HG03060 (cell line): Measurements from ENCODE around the gene AFAP1L2.

Experiments
- ATAC-seq: cut with Tn5 transposase; IDR thresholded peaks from one replicate; pipeline ENCODE4 v1.9.1; 2021; ENCODE audit warnings: low read depth, moderate number of reproducible peaks; ENCODE audit not compliant: unreplicated experiment

AFAP1L2 gene

DNA sequence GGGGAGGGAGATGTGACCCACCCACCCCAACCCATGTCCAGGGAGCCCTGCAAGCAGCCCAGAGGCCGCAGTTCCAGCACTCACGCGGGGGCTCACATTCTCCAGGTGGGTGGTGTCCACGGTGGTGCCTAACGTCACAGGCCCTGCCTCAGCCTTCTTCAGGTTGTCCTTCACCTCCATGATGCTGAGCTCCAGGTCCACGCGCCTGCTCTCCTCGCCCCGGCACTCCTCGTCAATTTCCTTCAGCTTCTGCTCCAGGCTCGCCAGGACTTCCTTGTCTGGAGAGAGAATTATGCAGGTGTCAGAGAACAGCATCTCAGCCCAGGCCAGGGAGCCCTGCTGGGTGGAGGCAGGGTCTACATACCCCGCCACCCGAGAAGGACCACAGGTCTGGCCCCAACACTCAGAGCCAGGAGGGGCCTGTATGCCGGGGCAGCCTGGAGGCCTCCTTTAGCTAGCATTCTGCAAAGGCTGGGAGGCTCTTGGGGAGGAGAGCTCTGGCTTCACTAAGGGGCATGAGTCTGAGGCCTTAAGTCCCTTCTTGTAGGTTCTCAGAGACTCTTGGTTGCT lies 107.1 kb downstream of the AFAP1L2 start:
- no peak for ATAC-seq

DNA sequence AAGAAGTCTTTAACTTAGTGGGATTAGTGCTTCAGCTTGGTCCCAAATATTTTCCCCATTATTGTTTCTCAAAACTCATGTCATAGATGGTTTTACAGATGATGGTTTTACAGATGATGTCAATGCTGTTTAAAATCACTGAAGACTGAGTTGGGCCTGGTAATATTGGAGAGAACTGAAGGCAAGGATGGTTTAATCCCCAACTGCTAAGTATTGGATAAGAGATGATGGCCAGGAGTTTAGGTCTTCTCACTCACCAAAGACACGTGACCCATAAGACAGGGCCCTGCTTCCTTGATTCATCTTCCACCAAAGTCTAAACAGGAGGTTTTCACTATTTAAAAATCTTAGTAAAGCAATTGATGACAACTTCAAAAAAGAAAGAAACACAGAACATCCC lies 108.9 kb downstream of the AFAP1L2 start:
- ATAC-seq, result no peak

DNA sequence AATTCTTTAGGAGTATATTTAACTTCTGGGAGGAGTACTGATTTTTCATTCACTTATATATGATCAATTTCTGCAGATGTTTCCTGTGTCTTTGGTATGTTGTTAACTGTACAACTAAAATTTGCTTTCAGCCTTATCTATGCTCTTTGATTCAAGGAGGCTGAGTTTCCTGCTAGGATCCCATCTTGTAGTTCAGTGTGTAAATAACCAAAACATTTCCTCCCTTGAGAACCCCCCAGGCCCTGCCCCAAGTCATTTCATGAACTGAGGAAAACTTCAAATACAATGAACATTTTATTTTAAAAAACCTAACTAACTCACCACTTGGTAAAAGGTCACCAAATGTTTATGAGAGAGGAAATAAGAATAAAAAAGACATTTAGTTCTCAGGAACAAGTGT lies 109.8 kb downstream of the AFAP1L2 start:
- no peak for ATAC-seq

DNA sequence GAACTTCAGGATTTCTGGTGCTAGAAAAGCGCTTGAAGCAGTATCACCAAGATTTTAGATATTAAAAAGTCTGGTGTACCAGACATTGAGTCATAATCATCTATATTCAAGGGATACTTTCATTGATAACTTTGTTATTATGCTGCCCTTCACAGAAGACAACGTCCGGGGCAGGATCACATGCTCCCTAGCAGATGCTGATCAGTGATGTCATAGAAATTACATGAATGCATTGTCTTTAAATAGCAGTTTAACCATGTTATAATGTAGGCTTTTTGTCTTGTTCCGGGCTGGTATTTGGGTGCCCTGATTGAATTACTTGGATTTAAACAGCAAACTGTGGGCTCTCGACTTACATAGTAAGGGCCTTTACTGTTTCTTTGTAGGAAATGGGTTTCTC lies 111.2 kb downstream of the AFAP1L2 start:
- ATAC-seq, result no peak

DNA sequence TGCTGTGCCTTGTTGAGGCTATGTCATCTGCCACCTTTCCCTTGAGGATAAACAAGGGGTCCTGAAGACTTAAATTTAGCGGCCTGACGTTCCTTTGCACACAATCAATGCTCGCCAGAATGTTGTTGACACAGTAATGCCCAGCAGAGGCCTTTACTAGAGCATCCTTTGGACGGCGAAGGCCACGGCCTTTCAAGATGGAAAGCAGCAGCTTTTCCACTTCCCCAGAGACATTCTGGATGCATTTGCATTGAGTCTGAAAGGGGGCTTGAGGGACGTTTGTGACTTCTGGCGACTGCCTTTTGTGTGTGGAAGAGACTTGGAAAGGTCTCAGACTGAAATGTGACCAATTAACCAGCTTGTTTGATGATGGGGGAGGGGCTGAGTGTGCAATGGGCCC lies 112.8 kb downstream of the AFAP1L2 start:
- ATAC-seq, result no peak

DNA sequence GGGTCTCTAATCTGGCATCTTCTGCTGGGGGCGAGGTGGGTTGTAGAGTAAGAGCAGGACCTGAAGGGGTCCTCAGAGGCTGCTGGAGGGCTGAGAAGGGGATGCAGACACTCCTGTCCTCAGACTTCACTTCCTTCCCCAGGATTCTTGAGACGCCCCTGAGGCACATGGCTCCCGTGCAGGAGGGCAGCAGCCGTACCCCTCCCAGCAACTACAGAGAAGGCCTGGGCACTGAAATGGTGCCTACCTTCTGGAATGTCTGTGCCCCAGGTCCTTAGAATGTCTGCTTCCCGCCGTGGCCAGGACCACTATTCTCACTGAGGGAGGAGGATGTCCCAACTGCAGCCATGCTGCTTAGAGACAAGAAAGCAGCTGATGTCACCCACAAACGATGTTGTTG lies 113.2 kb downstream of the AFAP1L2 start:
- ATAC-seq, result no peak

DNA sequence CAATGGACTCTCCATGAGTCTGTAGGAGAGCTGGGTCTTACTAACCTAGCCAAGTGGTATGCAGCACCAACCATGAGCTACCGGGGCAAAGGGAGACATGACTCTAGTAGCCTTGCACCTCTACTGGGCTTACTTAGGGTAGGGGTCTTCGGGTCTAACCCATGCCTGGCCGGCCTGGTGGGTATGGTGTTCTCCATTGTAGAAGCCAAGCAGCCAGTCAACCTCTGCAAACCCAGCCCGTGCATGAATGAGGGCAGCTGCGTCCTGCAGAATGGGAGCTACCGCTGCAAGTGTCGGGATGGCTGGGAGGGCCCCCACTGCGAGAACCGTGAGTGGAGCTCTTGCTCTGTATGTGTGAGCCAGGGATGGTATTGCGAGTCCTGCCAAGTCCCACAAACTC lies 114.3 kb downstream of the AFAP1L2 start:
- ATAC-seq, result no peak

DNA sequence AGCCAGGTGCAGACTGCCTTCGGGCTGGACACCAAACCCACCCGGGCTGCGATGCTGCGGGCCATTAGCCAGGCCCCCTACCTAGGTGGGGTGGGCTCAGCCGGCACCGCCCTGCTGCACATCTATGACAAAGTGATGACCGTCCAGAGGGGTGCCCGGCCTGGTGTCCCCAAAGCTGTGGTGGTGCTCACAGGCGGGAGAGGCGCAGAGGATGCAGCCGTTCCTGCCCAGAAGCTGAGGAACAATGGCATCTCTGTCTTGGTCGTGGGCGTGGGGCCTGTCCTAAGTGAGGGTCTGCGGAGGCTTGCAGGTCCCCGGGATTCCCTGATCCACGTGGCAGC lies 115.2 kb downstream of the AFAP1L2 start:
- no peak for ATAC-seq

DNA sequence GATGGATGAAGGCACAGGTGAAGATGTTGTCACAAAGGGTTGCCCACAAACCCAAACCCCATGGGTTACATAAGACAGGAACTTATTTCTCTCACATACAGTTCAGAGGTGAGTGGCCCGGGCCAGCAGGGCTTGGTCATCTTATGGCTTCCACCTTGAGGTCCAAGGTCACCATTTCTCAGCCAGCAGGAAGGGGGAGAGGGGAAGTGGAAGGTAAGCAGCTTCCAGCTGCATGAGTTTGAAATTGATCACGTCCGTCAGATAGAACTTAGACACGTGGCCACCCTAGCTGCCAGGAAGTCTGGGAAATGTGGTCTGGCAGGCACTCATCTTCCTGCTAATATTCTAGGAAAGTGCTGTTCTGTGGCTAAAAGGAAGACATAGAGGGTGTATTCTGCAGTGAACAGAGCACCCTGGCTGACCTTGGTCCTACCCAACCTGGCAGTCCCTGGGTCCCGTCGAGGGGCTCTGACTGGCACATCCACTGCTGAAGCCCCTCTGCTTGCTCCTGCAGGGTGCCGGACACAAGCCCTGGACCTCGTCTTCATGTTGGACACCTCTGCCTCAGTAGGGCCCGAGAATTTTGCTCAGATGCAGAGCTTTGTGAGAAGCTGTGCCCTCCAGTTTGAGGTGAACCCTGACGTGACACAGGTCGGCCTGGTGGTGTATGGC lies 115.7 kb downstream of the AFAP1L2 start:
- ATAC-seq, result no peak

DNA sequence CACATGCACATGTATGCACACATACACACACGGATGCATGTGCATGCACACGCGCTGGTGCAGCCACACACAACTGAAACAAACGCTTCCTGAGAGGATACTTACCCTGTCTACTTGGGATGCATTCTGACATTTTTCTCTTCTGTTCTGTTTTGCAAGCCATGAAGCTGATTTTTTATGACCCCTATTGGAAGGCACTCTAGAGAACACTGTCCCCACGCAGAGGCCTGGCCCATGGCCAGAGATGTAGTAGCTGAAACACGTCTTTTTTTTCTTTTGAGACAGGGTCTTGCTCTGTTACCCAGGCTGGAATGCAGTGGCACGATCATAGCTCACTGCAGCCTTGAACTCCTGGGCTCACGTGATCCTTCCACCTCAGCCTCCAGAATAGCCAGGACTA lies 117.4 kb downstream of the AFAP1L2 start:
- ATAC-seq, result no peak

DNA sequence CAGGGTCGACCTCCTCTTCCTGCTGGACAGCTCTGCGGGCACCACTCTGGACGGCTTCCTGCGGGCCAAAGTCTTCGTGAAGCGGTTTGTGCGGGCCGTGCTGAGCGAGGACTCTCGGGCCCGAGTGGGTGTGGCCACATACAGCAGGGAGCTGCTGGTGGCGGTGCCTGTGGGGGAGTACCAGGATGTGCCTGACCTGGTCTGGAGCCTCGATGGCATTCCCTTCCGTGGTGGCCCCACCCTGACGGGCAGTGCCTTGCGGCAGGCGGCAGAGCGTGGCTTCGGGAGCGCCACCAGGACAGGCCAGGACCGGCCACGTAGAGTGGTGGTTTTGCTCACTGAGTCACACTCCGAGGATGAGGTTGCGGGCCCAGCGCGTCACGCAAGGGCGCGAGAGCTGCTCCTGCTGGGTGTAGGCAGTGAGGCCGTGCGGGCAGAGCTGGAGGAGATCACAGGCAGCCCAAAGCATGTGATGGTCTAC lies 118.3 kb downstream of the AFAP1L2 start:
- ATAC-seq, result no peak

DNA sequence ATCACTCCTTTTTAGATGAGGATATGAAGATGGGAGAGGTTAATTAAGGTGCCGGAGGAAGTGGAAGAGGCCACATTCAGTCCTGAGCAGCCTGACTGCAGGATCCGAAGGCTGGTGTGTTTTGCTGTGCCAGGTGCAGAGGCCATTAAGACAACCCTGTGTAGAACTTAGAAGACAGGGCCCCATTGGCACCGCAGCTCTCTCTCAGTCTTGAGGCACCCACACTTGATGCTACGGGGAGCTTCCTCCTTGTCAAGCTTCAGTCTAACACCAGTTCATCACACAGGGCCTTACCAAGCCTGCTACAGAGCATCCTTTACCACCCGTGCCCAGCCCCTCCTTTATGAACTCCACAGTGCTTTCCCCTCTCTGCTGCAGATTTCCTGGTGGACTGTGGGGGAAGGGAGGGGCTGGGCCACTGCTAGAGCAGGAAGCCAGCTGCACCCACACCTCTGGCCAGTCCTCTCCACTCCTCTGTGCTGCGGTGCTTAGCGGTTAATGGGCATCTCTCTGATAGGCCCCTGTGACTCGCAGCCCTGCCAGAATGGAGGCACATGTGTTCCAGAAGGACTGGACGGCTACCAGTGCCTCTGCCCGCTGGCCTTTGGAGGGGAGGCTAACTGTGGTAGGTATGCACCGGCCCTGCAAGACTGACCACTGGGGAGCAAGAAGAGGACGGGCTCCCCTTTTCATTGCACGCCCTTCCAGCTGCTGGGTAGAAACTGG lies 119.8 kb downstream of the AFAP1L2 start:
- no peak for ATAC-seq

DNA sequence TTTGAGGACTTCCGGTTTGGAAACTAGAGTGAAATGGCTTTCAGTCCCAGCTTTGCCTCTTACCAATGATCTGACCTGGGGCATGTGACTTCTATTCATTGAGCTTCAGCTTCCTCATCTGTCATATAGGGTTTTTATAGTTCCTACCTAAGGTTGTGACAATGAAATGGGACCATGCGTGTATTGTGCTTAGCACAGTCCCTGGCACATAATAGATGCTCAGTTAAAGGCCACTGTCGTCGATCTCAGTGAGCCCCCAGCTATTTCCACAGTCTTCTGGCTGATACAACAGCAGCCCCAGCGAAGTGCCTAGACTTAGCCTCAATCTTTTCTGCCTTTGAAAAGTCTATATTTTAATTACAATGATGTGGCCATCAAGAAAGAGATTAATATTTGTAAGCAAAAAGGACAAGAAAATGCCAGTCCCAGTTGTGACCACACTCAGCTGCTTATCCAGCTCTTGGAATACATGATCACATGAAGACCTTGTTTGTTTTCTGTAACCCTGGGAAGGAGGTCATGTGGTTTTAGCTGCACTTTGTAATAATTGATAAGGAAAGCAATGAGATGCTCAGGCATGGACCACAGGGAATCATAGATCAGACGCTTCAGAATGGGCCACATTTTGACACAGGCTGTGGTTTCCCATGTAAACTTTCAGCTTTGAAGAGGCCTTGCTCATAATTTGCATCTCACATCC lies 120.6 kb downstream of the AFAP1L2 start:
- no peak for ATAC-seq

DNA sequence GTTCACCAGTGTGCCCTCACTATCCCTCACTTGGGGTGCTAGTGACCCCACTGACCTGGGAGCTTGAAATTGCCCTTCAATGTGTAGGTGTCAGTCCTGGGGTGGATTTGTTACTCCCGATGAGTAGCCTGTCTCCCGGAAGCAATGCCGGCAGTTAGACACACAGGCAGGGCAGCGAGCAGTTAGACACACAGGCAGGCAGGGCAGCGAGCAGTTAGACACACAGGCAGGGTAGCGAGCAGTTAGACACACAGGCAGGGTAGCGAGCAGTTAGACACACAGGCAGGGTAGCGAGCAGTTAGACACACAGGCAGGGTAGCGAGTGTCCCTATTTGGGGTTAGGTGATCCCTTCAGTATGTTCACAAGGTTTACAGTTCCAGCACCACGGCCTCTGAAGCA lies 121.2 kb downstream of the AFAP1L2 start:
- ATAC-seq, result no peak

DNA sequence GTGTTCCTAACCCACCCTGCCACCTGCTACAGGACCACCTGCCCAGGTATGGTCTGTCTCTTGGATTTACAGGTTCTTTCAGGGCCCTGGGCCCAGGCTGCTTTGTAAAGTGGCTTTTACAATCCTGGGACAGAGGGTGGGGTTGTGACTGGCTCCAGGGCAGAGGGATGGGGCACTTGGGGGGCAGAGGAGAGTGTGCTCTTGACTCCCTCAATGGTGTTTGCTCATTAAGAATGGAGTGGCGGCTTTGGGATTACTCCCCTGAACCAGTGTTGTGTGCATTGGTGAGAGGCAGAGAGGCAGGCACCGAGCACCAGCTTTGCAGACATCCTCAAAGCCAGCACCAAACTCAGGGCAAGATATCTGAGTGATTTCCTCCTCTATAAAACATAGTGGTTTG lies 121.8 kb downstream of the AFAP1L2 start:
- ATAC-seq, result no peak

DNA sequence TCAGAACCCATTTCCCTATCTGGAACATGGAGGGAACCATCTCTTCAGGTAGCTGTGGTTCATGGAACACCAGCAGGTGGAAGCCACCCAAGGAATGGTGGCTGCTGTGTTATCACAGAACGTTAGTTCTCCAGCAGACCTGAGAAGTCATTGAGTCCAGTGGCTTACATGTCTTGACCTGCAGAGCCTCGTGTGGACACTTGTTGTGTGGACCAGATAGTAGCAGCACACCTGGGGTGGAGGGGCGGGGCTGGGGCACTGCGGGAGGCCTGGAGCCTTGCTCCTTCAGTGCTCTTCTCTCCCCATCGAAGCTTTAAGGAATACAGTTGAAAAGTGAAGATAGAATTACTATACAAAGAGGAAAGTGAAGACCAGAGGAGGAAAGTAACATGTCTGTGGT lies 122.8 kb downstream of the AFAP1L2 start:
- ATAC-seq, result no peak

DNA sequence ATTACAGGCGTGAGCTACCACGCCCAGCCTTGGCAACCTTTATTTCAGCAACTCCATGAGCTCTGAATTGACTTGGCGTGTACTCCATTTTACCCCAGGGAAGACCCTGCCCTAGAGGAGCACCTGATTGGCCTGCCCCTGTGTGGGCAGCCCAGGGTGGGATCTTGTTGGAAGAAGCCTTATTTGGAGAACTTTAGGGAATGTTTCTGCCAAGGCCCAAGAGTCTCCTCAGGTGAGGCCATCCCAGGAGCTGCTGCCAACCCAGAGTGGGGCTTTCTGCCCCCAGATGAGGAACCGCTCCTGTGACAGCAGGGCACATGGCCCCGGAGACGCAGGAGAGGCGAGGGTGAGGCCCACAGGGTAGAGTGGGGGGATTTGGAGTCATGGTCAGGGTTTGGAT lies 123.3 kb downstream of the AFAP1L2 start:
- ATAC-seq, result no peak

DNA sequence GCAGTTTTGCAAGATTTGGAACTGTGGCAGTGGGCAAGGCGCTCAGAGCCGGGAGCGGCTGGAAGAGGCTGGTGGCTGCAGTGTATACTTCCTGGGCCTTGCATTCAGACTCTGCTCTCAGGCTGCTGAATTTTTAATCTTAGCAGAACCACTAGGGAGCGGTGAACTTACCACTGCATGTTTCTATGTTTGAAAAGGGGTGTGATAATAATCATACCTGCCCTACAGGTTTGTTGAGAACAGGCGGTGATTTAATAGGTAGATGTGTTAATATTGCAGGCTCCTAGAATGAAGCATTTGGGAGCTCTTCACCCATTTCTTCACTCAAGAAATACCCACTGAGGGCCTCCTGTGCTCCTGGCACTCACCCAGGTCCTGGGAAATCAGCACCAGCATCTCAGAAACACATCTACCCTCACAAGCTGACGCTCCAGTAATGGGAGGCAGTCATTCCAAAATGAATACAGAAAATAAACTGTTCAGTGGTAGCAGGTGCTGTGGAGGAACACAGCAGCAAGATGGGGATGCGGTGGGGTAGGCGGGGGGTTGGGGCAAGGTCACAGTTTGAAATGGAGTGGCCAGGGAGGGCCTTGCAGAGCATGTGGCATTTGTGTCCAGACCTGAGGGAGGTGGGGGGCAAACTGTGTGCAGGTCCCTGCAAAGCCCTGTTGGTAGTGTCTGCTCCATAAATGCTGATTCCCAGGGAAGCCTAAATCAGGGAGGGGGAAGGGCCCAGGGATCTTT lies 124.2 kb downstream of the AFAP1L2 start:
- ATAC-seq, result no peak

DNA sequence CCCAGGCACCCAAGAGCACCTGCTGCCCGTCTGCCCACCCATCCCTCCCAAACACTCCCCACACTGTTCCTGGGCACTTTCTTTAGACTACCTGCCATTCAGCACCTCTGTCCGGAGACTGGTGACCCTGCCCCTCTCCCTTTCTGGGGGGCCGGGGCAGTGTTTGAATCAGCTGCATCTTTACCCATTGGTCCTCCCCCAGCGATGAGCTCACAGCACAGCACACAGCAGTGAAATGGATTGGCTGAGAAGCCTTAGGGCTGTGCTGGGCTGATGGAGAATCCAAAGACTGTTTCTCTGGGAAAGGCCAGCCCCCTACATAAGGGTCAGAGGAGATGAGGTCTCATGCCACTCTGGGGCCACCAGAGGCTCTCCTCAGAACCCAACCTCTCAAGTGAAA lies 125.0 kb downstream of the AFAP1L2 start:
- no peak for ATAC-seq

DNA sequence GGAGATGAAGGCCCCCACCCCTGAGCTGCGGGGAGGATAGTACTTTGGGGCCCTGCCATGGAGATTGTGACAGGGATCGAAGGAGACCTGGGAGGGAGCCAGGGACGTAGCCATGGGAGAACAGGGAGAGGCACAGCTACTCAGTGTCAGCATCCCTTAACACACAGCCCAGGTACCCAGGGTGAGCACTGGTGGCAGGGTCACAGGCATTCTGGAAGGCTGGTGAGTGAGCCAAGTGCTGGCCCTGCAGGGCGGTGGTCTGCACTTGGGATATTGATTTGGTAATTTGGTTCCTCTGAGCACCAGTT lies 125.5 kb downstream of the AFAP1L2 start:
- ATAC-seq, result no peak
